GM12801 (cell line): ENCODE data around the gene PLCB1.

ENCODE experiments used
- CTCF ChIP-seq: IDR thresholded peaks from one replicate; pipeline ENCODE4 v1.5.1; 2011; ENCODE audit warnings: control low read depth; ENCODE audit not compliant: insufficient read length; ENCODE audit errors: extremely low read depth

PLCB1 gene

GRCh38 chr20:8519887-8520286, 387.8 kb downstream of the PLCB1 start:
- no peak for TF ChIP-seq CTCF

- no peak for TF ChIP-seq CTCF
Observed at GRCh38 chr20:8522168-8522567, 390.1 kb downstream of the PLCB1 start.

- no peak for TF ChIP-seq CTCF
Observed at GRCh38 chr20:8523684-8524083, 391.6 kb downstream of the PLCB1 start.

GRCh38 chr20:8524101-8525016, 392.3 kb downstream of the PLCB1 start:
- no peak for TF ChIP-seq CTCF

GRCh38 chr20:8525017-8525343, 392.9 kb downstream of the PLCB1 start:
- TF ChIP-seq CTCF = no peak

- TF ChIP-seq CTCF = no peak
Observed at GRCh38 chr20:8526610-8527009, 394.5 kb downstream of the PLCB1 start.

- no peak for TF ChIP-seq CTCF
Observed at GRCh38 chr20:8527998-8528723, 396.1 kb downstream of the PLCB1 start.
